ENCODE results near the gene CENPM.

DNA sequence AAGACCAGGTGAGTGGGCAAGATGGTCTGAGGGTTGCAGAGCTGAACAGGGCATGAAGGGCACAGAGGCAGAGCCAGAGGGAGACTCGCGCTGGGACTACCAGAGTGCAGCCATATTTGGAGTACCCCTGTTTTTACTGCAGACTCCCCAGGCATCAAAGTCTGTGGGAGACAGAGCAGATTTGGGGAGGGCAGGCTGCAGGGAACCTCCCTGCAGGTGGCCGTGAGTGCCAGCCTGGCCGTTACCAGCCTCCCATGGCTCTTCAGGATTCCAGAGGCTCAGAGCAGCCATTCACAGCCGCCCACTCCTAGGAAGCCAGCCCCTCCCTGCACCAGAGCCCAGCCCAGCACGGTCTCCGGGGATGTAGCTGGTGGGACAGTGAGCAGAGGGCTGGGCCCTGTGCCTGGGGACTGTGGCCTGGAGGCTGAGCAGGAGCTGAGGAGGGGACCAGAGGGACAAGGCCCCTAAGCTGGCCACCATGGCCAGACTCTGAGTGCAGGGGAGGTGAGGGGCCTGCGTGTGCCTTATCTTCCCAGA is 22.2 kb upstream of the CENPM start, which contains the start of gene SEPTIN3:
- TF ChIP-seq EZH2phosphoT487 (IDR thresholded peaks at IDR 0.05; ENCODE audit: borderline replicate concordance, low read length) (no peak), EZH2 (IDR thresholded peaks at IDR 0.05; ENCODE audit: low read length, unreplicated experiment) (no peak)
- TF ChIP-seq, protein P1, sequence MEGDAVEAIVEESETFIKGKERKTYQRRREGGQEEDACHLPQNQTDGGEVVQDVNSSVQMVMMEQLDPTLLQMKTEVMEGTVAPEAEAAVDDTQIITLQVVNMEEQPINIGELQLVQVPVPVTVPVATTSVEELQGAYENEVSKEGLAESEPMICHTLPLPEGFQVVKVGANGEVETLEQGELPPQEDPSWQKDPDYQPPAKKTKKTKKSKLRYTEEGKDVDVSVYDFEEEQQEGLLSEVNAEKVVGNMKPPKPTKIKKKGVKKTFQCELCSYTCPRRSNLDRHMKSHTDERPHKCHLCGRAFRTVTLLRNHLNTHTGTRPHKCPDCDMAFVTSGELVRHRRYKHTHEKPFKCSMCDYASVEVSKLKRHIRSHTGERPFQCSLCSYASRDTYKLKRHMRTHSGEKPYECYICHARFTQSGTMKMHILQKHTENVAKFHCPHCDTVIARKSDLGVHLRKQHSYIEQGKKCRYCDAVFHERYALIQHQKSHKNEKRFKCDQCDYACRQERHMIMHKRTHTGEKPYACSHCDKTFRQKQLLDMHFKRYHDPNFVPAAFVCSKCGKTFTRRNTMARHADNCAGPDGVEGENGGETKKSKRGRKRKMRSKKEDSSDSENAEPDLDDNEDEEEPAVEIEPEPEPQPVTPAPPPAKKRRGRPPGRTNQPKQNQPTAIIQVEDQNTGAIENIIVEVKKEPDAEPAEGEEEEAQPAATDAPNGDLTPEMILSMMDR (conservative IDR thresholded peaks at IDR 0.05; ENCODE audit: low read depth, low read length) = no peak

All from PC-3 (cell line).